DOHH2 (cell line): ENCODE data around the gene MCC.
A peak's percentile ranks its signal among the peaks of the same experiment; 100 is the strongest.

Source experiments
- H3F3A ChIP-seq: fragments of 200-600 bp; sonication (generic), shearing (Covaris generic); 2 replicates; pipeline ENCODE4 v1.6.0; 2016; ENCODE audit warnings: antibody characterized with exemption, mild to moderate bottlenecking; ENCODE audit not compliant: control insufficient read depth, insufficient read depth
- H3K27ac ChIP-seq: fragments of 200-600 bp; sonication (generic); 2 replicates; pipeline ENCODE4 v1.5.1; 2014; ENCODE audit warnings: low read depth, mild to moderate bottlenecking, low read length, moderate library complexity
- H3K27me3 ChIP-seq: fragments of 200-600 bp; sonication (generic); 2 replicates; pipeline ENCODE4 v1.6.1; 2014; ENCODE audit warnings: mild to moderate bottlenecking, low read length, mixed read lengths; ENCODE audit not compliant: control insufficient read depth
- H3K36me3 ChIP-seq: fragments of 200-600 bp; sonication (generic); 2 replicates; pipeline ENCODE4 v1.6.1; 2014; ENCODE audit warnings: mild to moderate bottlenecking, low read length, moderate library complexity, mixed read lengths; ENCODE audit not compliant: control insufficient read depth
- H3K4me1 ChIP-seq: fragments of 200-600 bp; sonication (generic); 2 replicates; pipeline ENCODE4 v1.6.1; 2014; ENCODE audit warnings: mild to moderate bottlenecking, low read length, mixed read lengths; ENCODE audit not compliant: control insufficient read depth
- H3K4me2 ChIP-seq: fragments of 200-600 bp; sonication (generic); 2 replicates; pipeline ENCODE4 v1.6.0; 2014; ENCODE audit warnings: mild to moderate bottlenecking, low read length, moderate library complexity
- H3K4me3 ChIP-seq: fragments of 200-600 bp; sonication (generic); 2 replicates; pipeline ENCODE4 v1.5.1; 2014; ENCODE audit warnings: mild to moderate bottlenecking, low read length, mixed read lengths
- H3K79me2 ChIP-seq: fragments of 200-600 bp; sonication (generic); 2 replicates; pipeline ENCODE4 v1.6.1; 2014; ENCODE audit warnings: mild to moderate bottlenecking, low read length, mixed read lengths; ENCODE audit not compliant: control insufficient read depth
- H3K9me2 ChIP-seq: fragments of 200-600 bp; sonication (generic); replicated peaks from 2 replicates; pipeline ENCODE4 v1.6.1; 2014; ENCODE audit warnings: mild to moderate bottlenecking, low read length, mixed read lengths; ENCODE audit not compliant: control insufficient read depth
- H3K9me3 ChIP-seq: fragments of 200-600 bp; sonication (generic); 2 replicates; pipeline ENCODE4 v1.6.1; 2014; ENCODE audit warnings: antibody characterized with exemption, low read length, mixed read lengths; ENCODE audit not compliant: control insufficient read depth, insufficient read depth
- H4K20me1 ChIP-seq: fragments of 200-600 bp; sonication (generic); 2 replicates; pipeline ENCODE4 v1.6.0; 2014; ENCODE audit warnings: low read depth, mild to moderate bottlenecking, antibody characterized with exemption, low read length, moderate library complexity; ENCODE audit not compliant: control insufficient read depth, insufficient read depth
- EZH2phosphoT487 ChIP-seq: fragments of 200-600 bp; sonication (generic); IDR thresholded peaks from 2 replicates; pipeline ENCODE4 v1.6.1; 2017; ENCODE audit warnings: borderline replicate concordance, mild to moderate bottlenecking, antibody characterized with exemption, low read length, moderate library complexity, mixed read lengths
- TF ChIP-seq, protein P1 (sequence below): fragments of 200-600 bp; sonication (generic); IDR thresholded peaks from one replicate; pipeline ENCODE4 v1.5.1; 2014; ENCODE audit warnings: antibody characterized with exemption, mild to moderate bottlenecking, low read depth, low read length; ENCODE audit not compliant: poor library complexity, severe bottlenecking

MCC gene

DNA sequence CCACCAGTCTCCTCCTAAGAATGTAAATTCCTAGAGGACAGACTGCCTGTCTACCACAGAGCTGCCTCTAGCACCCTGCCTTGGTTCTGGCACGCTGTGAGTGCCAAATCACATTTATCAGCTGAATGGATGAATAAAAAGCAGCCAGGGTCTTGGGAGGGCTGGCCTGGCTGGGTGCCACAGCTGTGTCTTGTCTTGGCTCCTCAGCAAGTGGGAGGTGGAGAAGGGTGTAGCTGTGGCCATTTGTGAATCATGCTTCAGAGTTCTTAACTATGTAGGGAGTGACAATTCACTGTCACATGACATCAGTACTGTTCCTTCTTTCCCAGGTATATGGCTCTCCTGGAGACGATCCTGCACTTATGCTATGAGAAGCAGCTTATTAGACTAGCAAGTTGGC is 441.0 kb downstream of the MCC start:
- Histone ChIP-seq H3K27ac (no peak overlapping the region), H3K4me2 (peak overlapping the region; percentile 64)
- TF ChIP-seq, protein P1, sequence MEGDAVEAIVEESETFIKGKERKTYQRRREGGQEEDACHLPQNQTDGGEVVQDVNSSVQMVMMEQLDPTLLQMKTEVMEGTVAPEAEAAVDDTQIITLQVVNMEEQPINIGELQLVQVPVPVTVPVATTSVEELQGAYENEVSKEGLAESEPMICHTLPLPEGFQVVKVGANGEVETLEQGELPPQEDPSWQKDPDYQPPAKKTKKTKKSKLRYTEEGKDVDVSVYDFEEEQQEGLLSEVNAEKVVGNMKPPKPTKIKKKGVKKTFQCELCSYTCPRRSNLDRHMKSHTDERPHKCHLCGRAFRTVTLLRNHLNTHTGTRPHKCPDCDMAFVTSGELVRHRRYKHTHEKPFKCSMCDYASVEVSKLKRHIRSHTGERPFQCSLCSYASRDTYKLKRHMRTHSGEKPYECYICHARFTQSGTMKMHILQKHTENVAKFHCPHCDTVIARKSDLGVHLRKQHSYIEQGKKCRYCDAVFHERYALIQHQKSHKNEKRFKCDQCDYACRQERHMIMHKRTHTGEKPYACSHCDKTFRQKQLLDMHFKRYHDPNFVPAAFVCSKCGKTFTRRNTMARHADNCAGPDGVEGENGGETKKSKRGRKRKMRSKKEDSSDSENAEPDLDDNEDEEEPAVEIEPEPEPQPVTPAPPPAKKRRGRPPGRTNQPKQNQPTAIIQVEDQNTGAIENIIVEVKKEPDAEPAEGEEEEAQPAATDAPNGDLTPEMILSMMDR = no peak
- no peak for TF ChIP-seq EZH2phosphoT487

DNA sequence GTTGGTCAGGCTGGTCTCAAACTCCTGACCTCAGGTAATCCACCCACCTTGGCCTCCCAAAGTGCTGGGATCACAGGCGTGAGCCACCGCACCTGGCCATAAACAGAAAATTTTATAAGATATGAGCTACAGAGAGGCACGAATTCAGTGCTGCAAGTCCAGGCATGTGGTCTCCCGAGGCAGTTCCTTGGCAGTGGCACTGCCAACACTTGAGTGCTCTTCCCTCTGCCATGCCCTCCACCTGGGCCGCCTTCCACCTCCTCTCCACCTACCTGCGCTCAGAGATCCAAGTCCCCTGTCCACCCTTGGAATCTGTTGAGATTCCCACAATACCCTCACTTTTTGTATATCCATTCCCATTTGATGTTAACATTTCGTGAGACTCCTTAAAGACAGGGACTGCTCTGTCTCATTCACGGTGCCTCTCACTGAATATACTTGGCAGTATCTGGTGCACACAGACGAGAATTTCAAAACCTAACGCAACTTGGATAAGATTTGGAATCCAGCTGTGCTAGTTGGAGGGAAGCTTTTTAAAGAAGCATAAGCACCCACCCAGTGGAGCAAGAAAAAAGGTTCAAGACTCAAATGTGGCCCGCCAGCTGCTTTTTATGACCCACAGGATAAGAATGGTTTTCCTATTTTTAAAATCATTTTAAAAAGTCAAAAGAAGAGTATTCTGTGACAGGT is 443.3 kb downstream of the MCC start:
- Histone ChIP-seq H3F3A (no peaks in the 10 kb centered on the region), H3K4me2 (no peak overlapping the region), H3K9me3 (no peaks in the 10 kb centered on the region), H3K36me3 (no peaks in the 10 kb centered on the region), H4K20me1 (no peaks in the 10 kb centered on the region), H3K79me2 (no peaks in the 10 kb centered on the region), H3K4me1 (peaks cover 17% of the 10 kb centered on the region), H3K4me3 (no peak overlapping the region), H3K9me2 (no peaks in the 10 kb centered on the region), H3K27ac (no peak overlapping the region), H3K27me3 (peaks cover 4% of the 10 kb centered on the region; the same call in 1 of the 2 replicates)
- no peak for TF ChIP-seq EZH2phosphoT487
- TF ChIP-seq, protein P1 = no peak

More for the DNA sequence above, 441.0 kb downstream of the MCC start:
- Histone ChIP-seq H3K4me3 (0 out of 2 replicates have a peak overlapping the region, but pooled peaks have one; percentile 59), H3F3A (no peaks in the 10 kb centered on the region), H4K20me1 (no peaks in the 10 kb centered on the region), H3K9me3 (no peaks in the 10 kb centered on the region), H3K4me1 (peaks cover 17% of the 10 kb centered on the region), H3K36me3 (no peaks in the 10 kb centered on the region), H3K9me2 (no peaks in the 10 kb centered on the region), H3K79me2 (no peaks in the 10 kb centered on the region), H3K27me3 (peaks cover 3% of the 10 kb centered on the region; the same call in 1 of the 2 replicates)

GRCh38 chr5:113043491-113043931 is 444.7 kb downstream of the MCC start:
- H3K4me3 ChIP-seq = no peak overlapping the region
- H3K4me2 ChIP-seq = no peak overlapping the region
- no peak for TF ChIP-seq EZH2phosphoT487
- TF ChIP-seq, protein P1 = peak; percentile 28
- peaks cover 4% of the 10 kb centered on the region; the same call in 1 of the 2 replicates for H3K27me3 ChIP-seq
- H3K4me1 ChIP-seq = peaks cover 15% of the 10 kb centered on the region
- no peaks in the 10 kb centered on the region for H3K36me3 ChIP-seq
- H3K79me2 ChIP-seq = no peaks in the 10 kb centered on the region
- no peak overlapping the region for H3K27ac ChIP-seq
- H3K9me2 ChIP-seq = no peaks in the 10 kb centered on the region
- H4K20me1 ChIP-seq = no peaks in the 10 kb centered on the region
- no peaks in the 10 kb centered on the region for H3F3A ChIP-seq
- no peaks in the 10 kb centered on the region for H3K9me3 ChIP-seq
